Measurements from ENCODE around the gene SEC14L5. TPM values are rescaled to one million over a fixed set of nuclear protein-coding genes. Genes with fewer than 3 reads are reported as not detected.

Gene SEC14L5
- total and polyA plus RNA-seq, 8 donors: 0.15 to 30.3 (median 0.38) TPM; not detected in 2

- 88 to 93% (median 90%) methylated on average over 9 of the region's 9 CpGs for WGBS, 5 donors
- no peak for DNase-seq
- H3K36me3 ChIP-seq: no peaks in the 10 kb centered on the region
- peaks cover 5 to 10% (median 9%) of the 10 kb centered on the region in 4 donors for H3K4me1 ChIP-seq
- H3K27me3 ChIP-seq: peaks cover 0 to 58% (median 19%) of the 10 kb centered on the region in 3 donors
- no peak overlapping the region for H3K27ac ChIP-seq
- TF ChIP-seq POLR2AphosphoS5 (IDR thresholded peaks at IDR 0.05) (no peak), CTCF (IDR thresholded peaks at IDR 0.05) (no peak), POLR2A (IDR thresholded peaks at IDR 0.05) (no peak), EP300 (IDR thresholded peaks at IDR 0.05) (no peak)
- no peak overlapping the region for H3K4me3 ChIP-seq
- intact Hi-C loops (cut with DNase I; ENCODE audit: low total_unique reads): no loop called here
- peaks cover 0 to under 1% (median 0%) of the 10 kb centered on the region in 4 donors for H3K9me3 ChIP-seq
Measured at GRCh38 chr16:4989391-4990006, 31.4 kb downstream of the SEC14L5 start.

GRCh38 chr16:4990415-4990814, 32.3 kb downstream of the SEC14L5 start:
- Histone ChIP-seq H3K4me1 (peaks cover 5 to 10% (median 9%) of the 10 kb centered on the region in 4 donors), H3K4me3 (no peak overlapping the region), H3K36me3 (no peaks in the 10 kb centered on the region), H3K27me3 (peaks cover 0 to 58% (median 19%) of the 10 kb centered on the region in 3 donors), H3K9me3 (no peaks in the 10 kb centered on the region), H3K27ac (no peak overlapping the region)
- intact Hi-C loops (cut with DNase I; ENCODE audit: low total_unique reads): no loop called here
- TF ChIP-seq CTCF (IDR thresholded peaks at IDR 0.05) (no peak), POLR2AphosphoS5 (IDR thresholded peaks at IDR 0.05) (no peak), POLR2A (IDR thresholded peaks at IDR 0.05) (no peak), EP300 (IDR thresholded peaks at IDR 0.05) (no peak)
- no peak for DNase-seq
- 83 to 92% (median 88%) methylated on average over 6 to 8 of the region's 8 CpGs for WGBS, 5 donors

- no peaks in the 10 kb centered on the region for H3K9me3 ChIP-seq
- no peak overlapping the region for H3K27ac ChIP-seq
- peaks cover 5 to 10% (median 9%) of the 10 kb centered on the region in 4 donors for H3K4me1 ChIP-seq
- no peak for TF ChIP-seq POLR2A (IDR thresholded peaks at IDR 0.05)
- peaks cover 0 to 52% (median 19%) of the 10 kb centered on the region in 3 donors for H3K27me3 ChIP-seq
- WGBS, 5 donors: 81 to 94% (median 91%) methylated on average over 2 to 14 of the region's 14 CpGs
- H3K4me3 ChIP-seq: no peak overlapping the region
- intact Hi-C loops (cut with DNase I; ENCODE audit: low total_unique reads): no loop called here
- no peaks in the 10 kb centered on the region for H3K36me3 ChIP-seq
- no peak for DNase-seq
Measured at GRCh38 chr16:4991754-4992153, 33.6 kb downstream of the SEC14L5 start.

- H3K4me3 ChIP-seq: no peak overlapping the region
- H3K36me3 ChIP-seq: no peaks in the 10 kb centered on the region
- H3K9me3 ChIP-seq: no peaks in the 10 kb centered on the region
- no peaks in the 10 kb centered on the region for H3K4me1 ChIP-seq
- intact Hi-C loops (cut with DNase I; ENCODE audit: low total_unique reads): no loop called here
- WGBS, 5 donors: 74 to 79% (median 75%) methylated on average over 14 to 17 of the region's 18 CpGs
- peaks cover 0 to 22% (median 0%) of the 10 kb centered on the region in 3 donors for H3K27me3 ChIP-seq
- H3K27ac ChIP-seq: no peak overlapping the region
- no peak for DNase-seq
- TF ChIP-seq POLR2A (IDR thresholded peaks at IDR 0.05) (no peak), CTCF (IDR thresholded peaks at IDR 0.05) (no peak), EP300 (IDR thresholded peaks at IDR 0.05) (no peak), POLR2AphosphoS5 (IDR thresholded peaks at IDR 0.05) (no peak)
Measured at GRCh38 chr16:4994719-4995434, 36.7 kb downstream of the SEC14L5 start.
